Measurements from ENCODE around the gene BACH2.
"Not testable (repeated sequence)": the region's sequence is repeated elsewhere in the genome, so short reads cannot be mapped to it uniquely, and the experiment has no call there.

The BACH2 gene

GRCh38 chr6:90038961-90039653 is 257.5 kb downstream of the BACH2 start:
- TF ChIP-seq ZFX (IDR thresholded peaks at IDR 0.05) (no peak), CTCF (conservative IDR thresholded peaks at IDR 0.05) (no peak)
- H3K27ac ChIP-seq = no peak overlapping the region

GRCh38 chr6:90036963-90037362 is 259.7 kb downstream of the BACH2 start:
- no peak overlapping the region for H3K27ac ChIP-seq
- TF ChIP-seq CTCF (conservative IDR thresholded peaks at IDR 0.05) (no peak), ZFX (IDR thresholded peaks at IDR 0.05) (no peak)

GRCh38 chr6:90035047-90035723 is 261.5 kb downstream of the BACH2 start:
- no peak for TF ChIP-seq ZFX (IDR thresholded peaks at IDR 0.05)
- H3K27ac ChIP-seq = no peak overlapping the region

GRCh38 chr6:90033746-90034271 is 262.8 kb downstream of the BACH2 start:
- H3K27ac ChIP-seq = no peak overlapping the region
- TF ChIP-seq CTCF (conservative IDR thresholded peaks at IDR 0.05) = no peak
- TF ChIP-seq ZFX (IDR thresholded peaks at IDR 0.05) = no peak

- H3K27ac ChIP-seq = not testable (repeated sequence)
Observed at GRCh38 chr6:90032489-90033212, 264.0 kb downstream of the BACH2 start.

- TF ChIP-seq CTCF (conservative IDR thresholded peaks at IDR 0.05) (no peak), ZFX (IDR thresholded peaks at IDR 0.05) (no peak)
- H3K27ac ChIP-seq = no peak overlapping the region
Observed at GRCh38 chr6:90028995-90029635, 267.5 kb downstream of the BACH2 start.

- no peak for TF ChIP-seq CTCF (conservative IDR thresholded peaks at IDR 0.05)
- TF ChIP-seq ZFX (IDR thresholded peaks at IDR 0.05) = no peak
- no peak overlapping the region for H3K27ac ChIP-seq
Observed at GRCh38 chr6:90028066-90028778, 268.4 kb downstream of the BACH2 start.

All from C4-2B (cell line).